ENCODE results near the gene STYK1.
A peak's percentile ranks its signal among the peaks of the same experiment; 100 is the strongest.

STYK1 gene, protein sequence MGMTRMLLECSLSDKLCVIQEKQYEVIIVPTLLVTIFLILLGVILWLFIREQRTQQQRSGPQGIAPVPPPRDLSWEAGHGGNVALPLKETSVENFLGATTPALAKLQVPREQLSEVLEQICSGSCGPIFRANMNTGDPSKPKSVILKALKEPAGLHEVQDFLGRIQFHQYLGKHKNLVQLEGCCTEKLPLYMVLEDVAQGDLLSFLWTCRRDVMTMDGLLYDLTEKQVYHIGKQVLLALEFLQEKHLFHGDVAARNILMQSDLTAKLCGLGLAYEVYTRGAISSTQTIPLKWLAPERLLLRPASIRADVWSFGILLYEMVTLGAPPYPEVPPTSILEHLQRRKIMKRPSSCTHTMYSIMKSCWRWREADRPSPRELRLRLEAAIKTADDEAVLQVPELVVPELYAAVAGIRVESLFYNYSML

DNA sequence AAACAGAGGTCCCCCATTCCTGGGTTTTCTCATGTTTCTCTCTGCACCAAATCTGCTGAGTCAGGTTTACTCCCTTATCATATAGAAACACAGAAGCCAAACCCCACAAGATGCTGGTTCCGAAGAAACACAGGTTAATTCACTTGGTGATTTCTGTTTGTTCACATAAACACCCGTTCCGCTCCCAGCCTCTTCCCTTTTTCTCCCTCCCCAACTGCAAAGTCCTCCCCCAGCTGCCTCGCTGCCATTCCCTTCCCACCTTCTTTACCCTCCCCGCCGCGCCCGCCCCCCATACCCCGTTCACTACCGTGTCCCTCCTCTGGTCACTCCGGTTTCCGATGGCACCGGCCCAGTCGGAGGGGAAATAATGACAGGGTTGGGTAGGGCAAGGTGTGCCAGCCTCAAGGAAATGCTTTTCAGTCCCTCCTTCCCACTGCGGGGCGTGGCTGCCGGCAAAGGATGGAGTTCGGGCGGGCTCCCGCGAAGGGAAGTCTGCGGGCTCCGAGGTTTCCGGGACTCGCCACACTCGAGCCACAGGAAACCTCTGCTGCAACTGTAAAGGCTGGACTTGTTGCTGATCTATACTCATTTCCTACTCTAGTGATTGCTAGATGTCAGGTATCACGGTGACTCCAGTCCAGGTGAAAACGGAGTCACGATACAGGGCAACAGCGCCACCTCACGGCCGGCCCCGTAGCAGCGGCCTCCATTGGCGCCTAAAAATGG, at the start of gene STYK1:
TSS of gene STYK1 (minus strand) at position 394 of the 726 bp plus-strand sequence. CDS start 39,434 bp downstream, outside the sequence.
- peak; percentile 47 for DNase-seq

GRCh38 chr12:10722905-10723746, 49.3 kb upstream of the STYK1 start, which contains the start of gene YBX3:
Gene YBX3, minus strand, starts transcription at chr12:10723323. Its CDS starts 212 bp downstream, at chr12:10723111.
- DNase-seq: no peak

- DNase-seq: no peak
These were observed 48.7 kb upstream of the STYK1 start for GRCh38 chr12:10722502-10722904.

GRCh38 chr12:10721651-10722501, 48.0 kb upstream of the STYK1 start:
- no peak for DNase-seq

GRCh38 chr12:10720974-10721650, 47.3 kb upstream of the STYK1 start:
- no peak for DNase-seq

- no peak for DNase-seq
These were observed 45.6 kb upstream of the STYK1 start for GRCh38 chr12:10719482-10719881.

DNA sequence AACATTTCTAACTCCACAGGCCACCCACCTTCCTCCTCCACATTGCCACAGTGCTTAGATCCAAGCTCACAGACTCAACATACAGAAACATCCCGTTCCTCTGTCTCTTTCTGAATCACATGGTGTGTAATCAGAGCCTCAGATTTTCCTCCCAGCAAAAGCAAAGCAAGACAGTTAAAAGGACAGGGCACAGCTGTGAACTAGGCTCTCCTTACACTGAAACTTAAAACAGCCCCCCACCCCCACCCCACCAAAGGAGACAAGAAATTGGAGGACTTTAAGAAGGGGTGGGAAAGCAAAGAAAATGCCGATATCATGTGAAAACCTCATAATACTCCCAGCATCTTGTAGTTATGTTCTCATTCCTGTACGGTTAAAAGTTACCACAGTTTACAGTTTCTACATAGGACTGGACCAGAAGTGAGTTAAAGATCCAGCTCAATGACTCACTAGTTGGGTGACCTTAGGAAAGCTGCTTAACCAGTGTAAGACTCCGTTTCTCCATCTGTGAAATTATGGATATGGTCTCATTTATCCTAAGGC, 44.5 kb upstream of the STYK1 start:
- DNase-seq: no peak

DNA sequence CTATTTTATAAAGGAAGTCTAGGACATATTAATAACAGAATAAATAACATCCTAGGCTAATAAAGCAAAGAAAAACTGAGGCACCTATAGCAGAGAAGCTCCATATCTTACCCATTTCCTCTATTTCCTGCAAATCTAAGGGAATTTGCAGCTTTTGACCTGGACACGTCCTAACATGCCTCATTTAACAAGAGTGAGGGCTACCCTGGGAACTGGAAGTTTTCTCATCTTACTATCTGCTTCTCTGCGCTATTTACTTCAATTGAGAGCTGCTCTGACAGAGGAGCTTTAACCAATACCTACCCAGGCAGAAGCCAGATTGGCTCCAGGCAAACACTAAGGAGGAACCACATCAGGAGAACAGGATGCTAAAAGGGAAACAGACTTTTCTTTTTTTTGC, 43.6 kb upstream of the STYK1 start:
- DNase-seq: no peak

DNA sequence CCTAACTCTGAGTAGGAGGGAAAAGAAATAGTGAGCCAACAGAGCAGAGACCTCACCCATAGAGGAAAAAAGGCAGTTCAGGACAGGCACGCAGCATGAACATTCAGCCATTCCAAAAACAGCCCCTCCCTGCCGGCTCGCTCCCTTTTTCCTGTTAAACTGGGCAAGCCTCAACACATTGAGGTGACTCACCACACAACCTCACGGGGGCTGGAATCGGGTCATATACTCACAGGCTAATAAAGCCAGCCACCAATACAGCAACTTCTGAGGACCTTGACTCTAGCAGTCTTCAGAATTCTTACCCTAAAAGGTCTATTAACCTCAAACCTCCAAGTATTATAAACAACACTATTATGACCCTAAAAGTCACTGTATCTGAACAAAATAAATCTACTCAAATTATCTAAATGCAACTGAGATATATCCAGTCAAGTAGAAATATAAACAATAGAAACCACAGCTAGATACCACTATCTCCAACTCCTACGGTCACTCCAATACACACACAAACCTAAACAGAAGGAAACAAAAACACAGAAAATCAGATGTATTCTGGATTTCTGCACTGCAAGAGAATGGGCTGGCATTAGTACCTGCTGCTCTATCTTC, 43.0 kb upstream of the STYK1 start:
- DNase-seq: no peak

GRCh38 chr12:10716277-10716676, 42.4 kb upstream of the STYK1 start:
- no peak for DNase-seq

DNA sequence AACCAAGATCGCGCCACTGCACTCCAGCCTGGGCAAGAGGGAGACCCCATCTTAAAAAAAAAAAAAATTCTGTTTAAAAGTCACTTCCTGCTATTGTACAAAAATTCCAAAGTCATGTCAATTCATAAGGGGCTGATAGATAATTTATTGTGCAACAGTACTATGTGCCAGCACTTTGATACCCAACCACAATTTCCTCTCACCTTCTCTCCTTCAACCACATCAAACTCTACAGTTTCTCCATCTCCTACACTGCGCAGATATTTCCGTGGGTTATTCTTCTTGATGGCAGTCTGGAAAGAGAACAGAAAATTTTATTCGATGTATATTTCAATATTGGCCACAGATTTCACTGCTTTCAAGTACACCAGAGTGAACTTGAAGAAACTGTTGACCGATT, 41.6 kb upstream of the STYK1 start:
- DNase-seq: no peak

- no peak for DNase-seq
These were observed 36.0 kb upstream of the STYK1 start for GRCh38 chr12:10709808-10710207.

DNA sequence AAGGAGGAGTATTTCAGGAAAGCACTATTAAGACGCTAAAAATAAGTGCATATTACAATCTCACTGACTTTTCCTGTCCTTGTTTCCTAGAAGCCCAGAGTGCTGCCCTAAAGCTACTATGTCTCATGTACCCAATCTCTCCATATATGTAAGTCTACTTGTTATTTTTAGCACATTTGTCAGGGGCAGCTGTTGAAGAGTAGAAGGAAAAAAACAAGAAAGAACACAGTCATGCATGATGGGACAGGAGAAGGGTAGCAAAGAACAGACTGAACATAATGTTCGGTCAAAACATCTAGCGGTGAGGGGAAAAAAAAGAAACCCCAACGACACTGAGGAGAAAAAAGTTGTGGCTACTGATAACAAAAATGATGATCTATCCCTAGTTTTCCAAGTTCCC, 35.0 kb upstream of the STYK1 start:
- DNase-seq: no peak

GRCh38 chr12:10705655-10706054, 31.8 kb upstream of the STYK1 start:
- DNase-seq: no peak

DNA sequence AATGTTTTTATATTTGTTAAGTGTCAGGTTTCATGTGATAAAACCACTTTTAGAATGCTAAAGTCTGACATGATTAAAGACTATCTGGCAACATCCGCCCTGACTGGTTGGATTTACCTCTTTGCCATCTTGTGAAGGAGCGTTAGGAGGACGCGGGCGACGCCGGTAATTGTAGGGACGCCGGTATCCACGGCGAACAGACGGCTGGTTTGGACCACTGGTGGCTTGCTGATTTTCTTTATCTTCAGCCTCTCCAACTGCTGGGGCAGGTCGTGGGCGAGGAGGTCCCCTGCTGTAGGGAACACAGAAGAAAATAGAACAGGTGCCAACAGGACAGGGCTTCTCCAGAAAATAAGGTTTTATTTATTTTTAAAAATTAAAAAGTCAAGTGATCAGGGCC, 28.0 kb upstream of the STYK1 start:
- no peak for DNase-seq

GRCh38 chr12:10701131-10701681, 27.4 kb upstream of the STYK1 start:
- no peak for DNase-seq

DNA sequence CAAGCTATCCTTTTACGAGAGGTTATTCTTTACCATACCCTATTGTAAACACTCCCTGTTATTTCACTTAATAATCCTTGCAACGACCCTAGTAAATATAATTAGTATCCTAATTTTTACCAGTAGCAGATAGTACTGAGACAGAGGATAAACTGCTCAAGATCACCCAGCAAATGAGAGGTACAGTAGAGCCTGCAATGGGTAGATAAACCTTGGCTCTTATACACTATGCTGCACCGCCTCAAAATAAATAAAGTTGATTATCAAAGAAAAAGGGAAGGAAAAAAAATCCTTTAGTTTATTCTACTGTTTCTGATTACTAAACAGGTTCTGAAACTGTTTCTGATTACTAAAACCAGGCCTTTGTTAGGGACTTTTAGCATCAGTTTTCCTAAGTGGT, 26.7 kb upstream of the STYK1 start:
- DNase-seq: no peak

DNA sequence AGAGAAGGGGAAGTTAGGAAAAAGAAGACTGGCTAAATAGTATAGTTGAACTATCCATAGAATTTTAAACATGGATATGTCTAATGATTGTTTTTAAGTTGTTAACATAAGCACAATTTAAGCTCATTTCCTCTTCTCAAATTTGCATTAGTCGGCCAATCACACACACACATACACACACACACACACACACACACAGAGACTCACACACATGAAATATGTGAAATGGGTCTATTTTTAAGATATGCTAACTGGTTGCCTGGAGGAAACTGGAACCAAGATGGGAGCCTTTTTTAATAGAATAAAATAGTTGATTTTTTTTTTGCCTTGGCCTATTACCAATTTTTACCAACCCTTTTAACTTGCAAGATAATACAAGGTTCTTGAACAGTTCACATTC, 24.0 kb upstream of the STYK1 start:
- no peak for DNase-seq

DNA sequence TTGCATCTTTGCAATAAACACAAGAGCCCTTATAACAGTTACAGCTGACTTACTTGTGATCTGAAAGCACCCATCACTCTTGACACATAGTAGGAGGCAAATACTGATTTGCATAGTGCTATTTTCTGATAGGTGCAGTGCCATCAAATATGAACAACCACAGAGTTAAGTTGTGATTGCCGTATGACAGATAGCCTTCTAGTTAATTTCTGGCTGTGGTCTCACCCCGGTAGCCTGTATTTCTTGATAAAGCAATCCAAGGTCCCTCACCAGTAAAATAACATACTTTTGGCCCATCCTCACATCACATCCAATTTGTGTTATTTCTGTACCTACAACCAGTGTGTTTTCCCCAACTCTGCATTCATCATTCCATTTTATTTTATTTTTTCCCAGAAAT, 23.3 kb upstream of the STYK1 start:
- no peak for DNase-seq

DNA sequence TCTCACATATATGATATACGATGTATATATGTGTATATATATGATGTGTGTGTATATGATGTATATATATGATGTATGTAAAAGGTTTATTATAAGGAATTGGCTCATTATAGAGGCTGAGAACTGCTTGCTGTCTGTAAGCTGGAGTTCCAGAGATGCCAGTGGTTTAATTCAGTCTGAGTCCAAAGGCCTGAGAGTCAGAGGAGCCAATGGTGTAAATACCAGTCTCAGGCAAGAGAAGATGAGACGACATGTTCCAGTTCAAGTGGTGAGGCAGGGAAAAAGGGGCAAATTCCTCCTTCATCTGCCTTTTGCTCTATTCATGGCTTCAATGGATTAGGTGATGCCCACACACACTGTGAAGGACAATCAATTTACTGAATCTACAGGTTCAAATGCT, 17.1 kb upstream of the STYK1 start:
- no peak for DNase-seq

- no peak for DNase-seq
These were observed 15.3 kb upstream of the STYK1 start for GRCh38 chr12:10689146-10689545.

Measured in NCI-H1694 treated with DMSO at 0.1 percent for 48 hours (cell line).